HG02938 (cell line): ENCODE results near the gene GRIK2.

Experiments used
- ATAC-seq: cut with Tn5 transposase; IDR thresholded peaks from one replicate; pipeline ENCODE4 v1.9.1; 2021; ENCODE audit warnings: mild to moderate bottlenecking, moderate library complexity; ENCODE audit not compliant: unreplicated experiment

GRIK2 gene

GRCh38 chr6:102118034-102118433 lies 724.5 kb downstream of the GRIK2 start:
- no peak for ATAC-seq
